LoVo (cell line): ENCODE data around the gene HAUS3.
"Not testable (repeated sequence)": the region's sequence is repeated elsewhere in the genome, so short reads cannot be mapped to it uniquely, and the experiment has no call there.

Experiments used
- DNase-seq: peaks from one replicate; pipeline ENCODE4 v3.0.0-alpha.2; 2016; ENCODE audit warnings: low spot score

The HAUS3 gene

DNA sequence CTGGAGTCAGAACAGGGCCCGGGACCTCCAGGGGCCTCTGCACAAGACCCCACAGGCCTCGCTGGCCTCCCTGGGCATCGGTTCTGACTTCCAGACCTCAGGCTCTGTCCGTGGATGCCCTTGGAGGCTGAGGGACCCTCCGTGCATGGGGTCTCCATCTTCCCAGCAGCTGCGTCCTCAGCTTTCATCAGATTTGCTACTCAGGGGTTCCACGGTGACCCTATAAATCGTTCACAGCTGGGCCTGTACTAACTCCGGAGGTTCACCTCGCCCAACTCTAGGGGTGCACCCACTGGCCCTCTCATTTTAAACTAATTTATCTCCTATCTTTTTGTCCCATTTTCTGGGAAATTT, 33.1 kb upstream of the HAUS3 start:
- not testable (repeated sequence) for DNase-seq

- DNase-seq: no peak
Measured at GRCh38 chr4:2274320-2275043, 32.6 kb upstream of the HAUS3 start.

- no peak for DNase-seq
Measured at GRCh38 chr4:2273657-2274319, 31.9 kb upstream of the HAUS3 start.

- no peak for DNase-seq
Measured at GRCh38 chr4:2273221-2273620, 31.3 kb upstream of the HAUS3 start.

- DNase-seq: no peak
Measured at GRCh38 chr4:2272828-2273120, 30.9 kb upstream of the HAUS3 start.

DNA sequence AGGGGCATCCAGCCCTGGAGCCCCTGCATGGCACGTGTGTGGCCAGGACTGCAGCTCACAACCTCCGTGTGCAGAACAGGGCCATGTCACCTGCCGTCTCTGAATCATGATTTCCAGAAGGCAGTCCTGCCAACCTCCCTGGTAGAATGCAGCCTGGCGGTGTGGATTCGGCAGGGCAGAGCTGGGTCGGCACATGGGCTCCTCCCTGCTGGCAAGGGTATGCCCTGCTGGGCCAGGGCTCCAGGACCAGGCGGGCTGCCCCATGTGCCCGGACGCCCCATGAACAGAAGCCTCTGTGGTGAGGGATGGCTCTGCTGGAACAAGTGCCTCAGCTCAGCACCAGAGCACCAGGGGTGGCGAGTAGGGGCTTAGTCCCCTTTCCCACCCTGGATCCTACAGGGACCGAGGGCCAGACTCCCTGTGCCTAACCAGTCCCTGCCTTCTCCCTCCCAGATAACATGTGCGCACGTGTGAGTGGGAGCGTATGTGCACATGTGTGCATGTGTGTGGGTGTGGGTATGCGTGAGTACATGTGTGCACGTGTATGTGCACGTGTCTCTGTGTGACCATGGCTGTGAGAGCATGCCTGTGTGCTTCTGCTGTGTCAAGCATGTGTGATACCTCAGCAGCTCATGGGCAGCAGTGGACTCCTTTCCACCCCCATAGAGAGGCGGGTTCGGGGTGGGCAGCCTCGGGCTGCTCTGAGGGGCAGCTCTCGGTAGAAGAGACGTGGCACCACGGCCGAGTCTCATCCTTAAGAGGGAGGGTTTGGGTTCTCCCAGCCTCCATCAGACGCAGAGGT, 30.3 kb upstream of the HAUS3 start:
- no peak for DNase-seq

GRCh38 chr4:2271279-2272025, 29.5 kb upstream of the HAUS3 start:
- DNase-seq: no peak

DNA sequence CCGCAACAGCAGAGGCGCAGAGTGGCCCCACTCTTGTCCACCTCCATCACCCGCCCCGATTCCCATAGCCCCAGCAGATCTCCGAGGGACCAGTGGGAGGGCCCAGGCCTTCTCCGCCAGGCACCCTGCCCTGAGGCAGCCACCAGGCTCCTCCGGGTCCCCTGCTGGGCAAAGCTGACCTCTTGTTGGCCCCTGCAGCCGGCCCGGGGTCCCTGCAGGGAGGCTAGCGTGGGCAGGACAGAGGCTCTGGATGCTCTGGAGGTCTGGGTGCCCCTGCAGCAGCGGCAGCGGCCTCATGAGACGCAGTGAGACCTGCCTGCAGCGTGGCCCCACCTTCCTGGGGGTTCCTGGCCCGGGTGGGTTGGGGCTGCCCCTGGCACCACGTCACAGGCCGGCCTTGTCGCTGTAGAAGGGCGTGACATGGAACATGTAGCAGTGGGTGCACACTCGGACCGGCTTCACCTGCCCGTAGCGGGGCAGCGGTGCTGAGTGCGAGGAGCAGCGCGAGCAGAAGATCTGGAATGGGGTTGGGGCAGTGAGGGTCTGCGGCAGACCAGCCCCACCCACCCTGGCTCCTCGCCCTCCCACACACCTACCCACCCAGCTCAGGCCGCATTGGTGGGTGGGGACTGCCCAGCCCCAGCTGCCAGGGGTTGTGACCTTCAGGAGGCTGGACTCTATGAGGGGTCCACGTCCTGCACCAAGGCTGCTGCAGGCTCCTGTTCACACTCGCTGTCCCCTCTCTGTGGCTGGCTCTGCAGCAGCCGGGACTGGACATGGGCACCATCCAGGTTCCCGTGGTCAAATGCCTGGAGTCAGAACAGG, 28.6 kb upstream of the HAUS3 start:
- no peak for DNase-seq

GRCh38 chr4:2269618-2270163, 27.8 kb upstream of the HAUS3 start:
- no peak for DNase-seq

- DNase-seq: no peak
Measured at GRCh38 chr4:2269206-2269531, 27.2 kb upstream of the HAUS3 start.

GRCh38 chr4:2268357-2269205, 26.7 kb upstream of the HAUS3 start:
- no peak for DNase-seq

DNA sequence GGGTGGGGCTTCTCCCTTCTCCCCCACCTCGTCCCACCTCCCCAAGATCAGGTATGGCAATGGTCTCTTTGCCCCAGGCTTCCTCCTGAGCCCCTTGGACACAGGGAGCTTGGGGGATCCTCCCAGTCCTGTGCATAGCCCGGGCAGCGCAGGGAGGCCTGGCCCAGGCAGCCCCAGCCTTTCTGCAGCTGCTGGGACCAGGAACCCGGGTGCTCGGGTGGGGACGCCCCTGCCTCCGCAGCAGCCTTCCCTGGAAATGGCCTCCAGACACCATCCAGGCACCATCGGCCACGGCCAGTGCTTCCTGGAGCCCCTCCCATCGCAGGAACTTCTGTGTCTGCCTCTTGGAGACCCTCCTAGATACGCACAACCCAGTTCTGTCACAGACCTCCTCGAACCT, 25.9 kb upstream of the HAUS3 start:
- DNase-seq: no peak

DNA sequence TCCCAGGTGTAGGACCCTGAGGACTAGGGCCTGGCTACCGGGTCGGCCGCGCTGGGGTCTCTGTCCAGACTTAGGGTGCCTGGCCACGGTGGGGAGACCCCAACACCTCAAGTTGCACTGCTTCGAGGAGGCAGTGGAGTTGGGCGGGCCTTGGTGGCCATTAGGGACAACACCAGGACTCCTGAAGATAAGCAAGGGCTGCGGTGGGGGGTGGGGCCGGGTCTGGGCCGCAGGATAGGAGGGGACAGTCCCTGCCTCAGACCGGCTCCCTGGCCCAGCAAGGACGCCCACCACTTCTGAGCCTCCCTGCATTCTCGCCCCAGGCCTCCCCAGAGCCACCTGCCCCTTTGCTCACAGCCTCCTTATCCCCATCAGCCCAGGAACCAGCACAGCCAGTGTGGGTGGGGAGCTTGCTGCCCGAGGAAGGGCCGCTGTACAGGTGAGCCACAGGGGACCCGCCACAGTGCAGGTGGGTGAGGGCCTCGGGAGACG, 25.4 kb upstream of the HAUS3 start:
- no peak for DNase-seq

DNA sequence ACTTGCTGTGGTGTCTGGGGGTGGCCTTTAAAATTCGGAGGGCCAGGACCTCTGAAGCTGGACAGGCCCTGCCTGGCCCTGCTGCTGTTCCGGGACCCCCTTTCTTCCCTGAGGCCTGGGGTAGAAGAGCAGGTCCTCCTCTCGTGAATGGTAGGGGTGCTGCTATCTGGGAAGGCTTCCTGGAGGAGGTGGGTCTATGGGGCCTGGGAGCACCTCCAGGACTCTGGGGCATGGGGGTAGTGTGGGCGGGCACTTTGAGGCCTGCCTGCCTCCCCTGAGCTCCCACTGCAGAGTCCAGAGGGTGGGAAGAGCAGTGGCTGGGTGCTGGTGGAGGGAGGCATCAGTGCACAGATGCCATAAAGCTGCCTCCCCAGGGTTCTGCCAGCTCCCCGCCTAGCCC, 24.9 kb upstream of the HAUS3 start:
- no peak for DNase-seq

GRCh38 chr4:2266181-2266580, 24.3 kb upstream of the HAUS3 start:
- no peak for DNase-seq

DNA sequence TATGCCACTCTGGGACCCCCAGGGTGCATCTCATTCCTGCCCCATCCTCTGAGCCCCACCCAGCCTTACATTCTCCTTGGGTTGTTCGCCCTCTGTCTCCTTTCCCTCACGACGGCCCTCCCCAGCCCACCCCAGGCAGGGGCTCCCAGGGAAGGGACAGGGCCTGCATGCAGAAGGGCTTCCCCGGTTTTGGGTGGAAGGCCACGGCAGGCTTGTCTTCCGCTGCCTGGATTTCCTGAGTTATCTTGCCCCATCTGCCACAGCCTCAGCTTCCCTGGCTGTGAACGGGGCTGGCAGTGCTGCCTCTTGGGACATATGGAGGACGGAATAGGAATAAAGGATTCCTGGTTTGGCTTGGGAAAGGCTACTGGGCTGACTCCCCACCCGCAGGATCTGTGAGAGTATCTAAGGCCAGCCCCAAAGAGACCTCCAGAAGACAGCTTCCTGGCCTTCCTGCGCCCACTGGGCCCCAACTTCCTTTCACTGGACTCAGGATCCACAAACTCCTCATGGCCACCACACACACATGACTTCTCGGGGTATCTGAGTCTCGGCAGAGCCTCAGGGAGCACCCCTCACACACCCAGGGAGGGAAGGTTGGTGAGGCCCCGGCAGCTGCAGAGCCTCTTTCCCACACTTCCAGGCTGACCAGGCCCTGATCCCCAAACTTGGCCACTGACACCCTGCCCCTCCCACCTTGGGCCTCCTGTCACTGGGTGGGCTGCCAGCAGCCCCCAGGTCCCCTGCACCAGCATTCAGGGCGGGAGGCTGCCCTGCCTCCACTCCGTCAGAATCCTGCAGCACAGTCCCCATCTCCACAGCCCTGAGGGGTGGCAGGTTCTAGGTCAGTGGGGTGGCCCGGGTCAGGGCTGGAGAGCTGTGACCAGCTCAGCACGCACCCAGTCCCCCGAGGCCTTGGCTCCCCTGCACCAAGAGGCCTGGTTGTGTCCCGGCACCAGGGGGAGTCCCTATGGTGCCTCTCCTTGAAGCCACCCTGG, 23.5 kb upstream of the HAUS3 start:
- no peak for DNase-seq

DNA sequence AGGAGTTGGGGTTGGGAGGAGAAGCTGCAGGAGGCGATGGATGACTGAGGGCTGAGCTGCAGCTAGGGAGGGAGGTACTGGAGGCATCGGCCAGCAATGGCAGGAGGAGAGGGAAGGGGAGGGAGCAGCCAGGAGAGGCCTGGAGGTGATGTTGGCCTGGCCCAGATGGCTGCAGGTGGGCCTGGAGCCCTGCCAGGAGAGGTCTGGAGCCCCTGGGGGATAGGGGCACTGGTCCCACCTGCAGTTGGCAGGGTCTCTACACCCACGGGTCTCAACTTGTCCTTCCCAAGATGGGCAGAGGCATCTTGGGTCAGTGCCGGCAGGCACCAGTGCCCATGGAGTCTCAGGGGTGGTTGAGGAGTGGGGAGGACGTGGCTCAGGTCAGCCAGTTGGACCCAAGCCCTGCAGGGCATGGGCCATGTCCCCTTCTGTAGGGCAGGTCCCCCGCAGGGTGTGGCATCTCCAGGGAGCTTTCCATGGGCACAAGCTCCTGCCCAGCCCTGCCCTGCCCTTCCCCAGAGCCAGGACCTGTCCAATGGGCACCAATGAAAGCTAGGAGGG, 22.6 kb upstream of the HAUS3 start:
- DNase-seq: no peak

- no peak for DNase-seq
Measured at GRCh38 chr4:2263926-2264321, 22.0 kb upstream of the HAUS3 start.

GRCh38 chr4:2262944-2263250, 21.0 kb upstream of the HAUS3 start:
- DNase-seq: no peak
